Measurements from ENCODE around the gene ADCY6.

DNA sequence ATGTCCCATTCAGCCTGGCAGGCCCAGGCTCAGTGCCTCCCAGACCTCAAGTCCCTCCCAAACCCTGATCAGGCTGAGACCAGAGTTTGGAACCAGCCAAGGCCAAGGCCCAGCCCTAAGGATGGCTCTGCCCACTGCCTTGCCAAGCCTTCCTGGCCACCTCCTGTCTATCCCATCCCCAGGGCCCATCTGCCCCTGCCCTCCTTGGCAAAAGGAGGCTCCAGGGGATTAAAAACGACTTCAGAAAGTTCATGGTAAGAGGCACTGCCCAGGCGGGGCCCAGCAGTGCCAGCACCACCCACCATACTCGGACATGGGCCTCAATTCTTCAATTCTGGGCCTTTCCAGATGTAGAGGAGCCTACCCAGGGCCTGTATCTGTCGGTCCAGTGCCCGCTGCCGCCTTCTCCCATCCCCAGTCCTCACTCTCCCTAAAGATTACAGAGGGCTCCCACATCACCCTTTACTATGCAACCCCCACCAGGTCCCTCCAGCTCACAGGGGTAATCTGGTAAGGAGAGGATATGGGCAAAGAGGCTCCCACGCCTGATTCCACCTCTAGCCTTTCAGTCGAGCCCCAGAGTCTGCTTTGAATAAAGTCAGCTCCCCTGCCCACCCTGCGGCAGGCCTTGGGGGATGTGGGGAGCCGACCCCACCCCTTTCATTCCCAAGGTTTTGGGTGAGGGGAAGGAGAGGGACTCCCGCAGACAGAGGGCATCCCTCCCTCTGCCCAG is 932 bp downstream of the ADCY6 start:
- TF ChIP-seq, protein P1, sequence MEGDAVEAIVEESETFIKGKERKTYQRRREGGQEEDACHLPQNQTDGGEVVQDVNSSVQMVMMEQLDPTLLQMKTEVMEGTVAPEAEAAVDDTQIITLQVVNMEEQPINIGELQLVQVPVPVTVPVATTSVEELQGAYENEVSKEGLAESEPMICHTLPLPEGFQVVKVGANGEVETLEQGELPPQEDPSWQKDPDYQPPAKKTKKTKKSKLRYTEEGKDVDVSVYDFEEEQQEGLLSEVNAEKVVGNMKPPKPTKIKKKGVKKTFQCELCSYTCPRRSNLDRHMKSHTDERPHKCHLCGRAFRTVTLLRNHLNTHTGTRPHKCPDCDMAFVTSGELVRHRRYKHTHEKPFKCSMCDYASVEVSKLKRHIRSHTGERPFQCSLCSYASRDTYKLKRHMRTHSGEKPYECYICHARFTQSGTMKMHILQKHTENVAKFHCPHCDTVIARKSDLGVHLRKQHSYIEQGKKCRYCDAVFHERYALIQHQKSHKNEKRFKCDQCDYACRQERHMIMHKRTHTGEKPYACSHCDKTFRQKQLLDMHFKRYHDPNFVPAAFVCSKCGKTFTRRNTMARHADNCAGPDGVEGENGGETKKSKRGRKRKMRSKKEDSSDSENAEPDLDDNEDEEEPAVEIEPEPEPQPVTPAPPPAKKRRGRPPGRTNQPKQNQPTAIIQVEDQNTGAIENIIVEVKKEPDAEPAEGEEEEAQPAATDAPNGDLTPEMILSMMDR (conservative IDR thresholded peaks at IDR 0.05 in 1 of 2, IDR thresholded peaks at IDR 0.05 in 1 of 2; ENCODE audit: low read depth in 1 of 2, low read length in 2 of 2): no peak
- no peak for TF ChIP-seq EZH2 (IDR thresholded peaks at IDR 0.05; ENCODE audit: low read length, missing control alignments)
